ENCODE measurements around the gene LRRC36. TPM values are rescaled to one million over a fixed set of nuclear protein-coding genes. Genes with fewer than 3 reads are reported as not detected.

The LRRC36 gene
- total RNA-seq, 1 donor from 2014 or later = 24.1 TPM

- peaks cover 10% of the 10 kb centered on the region for H3K27me3 Mint-ChIP-seq (ENCODE audit: unreplicated experiment)
- H3K9me3 Mint-ChIP-seq (ENCODE audit: unreplicated experiment) = no peaks in the 10 kb centered on the region
- TF ChIP-seq, protein P1, sequence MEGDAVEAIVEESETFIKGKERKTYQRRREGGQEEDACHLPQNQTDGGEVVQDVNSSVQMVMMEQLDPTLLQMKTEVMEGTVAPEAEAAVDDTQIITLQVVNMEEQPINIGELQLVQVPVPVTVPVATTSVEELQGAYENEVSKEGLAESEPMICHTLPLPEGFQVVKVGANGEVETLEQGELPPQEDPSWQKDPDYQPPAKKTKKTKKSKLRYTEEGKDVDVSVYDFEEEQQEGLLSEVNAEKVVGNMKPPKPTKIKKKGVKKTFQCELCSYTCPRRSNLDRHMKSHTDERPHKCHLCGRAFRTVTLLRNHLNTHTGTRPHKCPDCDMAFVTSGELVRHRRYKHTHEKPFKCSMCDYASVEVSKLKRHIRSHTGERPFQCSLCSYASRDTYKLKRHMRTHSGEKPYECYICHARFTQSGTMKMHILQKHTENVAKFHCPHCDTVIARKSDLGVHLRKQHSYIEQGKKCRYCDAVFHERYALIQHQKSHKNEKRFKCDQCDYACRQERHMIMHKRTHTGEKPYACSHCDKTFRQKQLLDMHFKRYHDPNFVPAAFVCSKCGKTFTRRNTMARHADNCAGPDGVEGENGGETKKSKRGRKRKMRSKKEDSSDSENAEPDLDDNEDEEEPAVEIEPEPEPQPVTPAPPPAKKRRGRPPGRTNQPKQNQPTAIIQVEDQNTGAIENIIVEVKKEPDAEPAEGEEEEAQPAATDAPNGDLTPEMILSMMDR (IDR thresholded peaks at IDR 0.05; ENCODE audit: unreplicated experiment) = no peak
- no peak overlapping the region for H3K4me3 Mint-ChIP-seq (ENCODE audit: unreplicated experiment)
- no peak for DNase-seq (ENCODE audit: low spot score)
- H3K4me1 Mint-ChIP-seq (ENCODE audit: unreplicated experiment) = peaks cover 6% of the 10 kb centered on the region
- no peak overlapping the region for H3K27ac Mint-ChIP-seq (ENCODE audit: unreplicated experiment)
- H3K36me3 Mint-ChIP-seq (ENCODE audit: low read depth, unreplicated experiment) = peaks cover 16% of the 10 kb centered on the region
These were observed 38.7 kb upstream of the LRRC36 start for GRCh38 chr16:67287960-67288359.

- H3K4me1 Mint-ChIP-seq (ENCODE audit: unreplicated experiment) = peaks cover 4% of the 10 kb centered on the region
- H3K36me3 Mint-ChIP-seq (ENCODE audit: low read depth, unreplicated experiment) = no peaks in the 10 kb centered on the region
- DNase-seq (ENCODE audit: low spot score) = no peak
- peaks cover 2% of the 10 kb centered on the region for H3K27me3 Mint-ChIP-seq (ENCODE audit: unreplicated experiment)
- TF ChIP-seq, protein P1 (IDR thresholded peaks at IDR 0.05; ENCODE audit: unreplicated experiment) = no peak
- H3K27ac Mint-ChIP-seq (ENCODE audit: unreplicated experiment) = no peak overlapping the region
- no peak overlapping the region for H3K4me3 Mint-ChIP-seq (ENCODE audit: unreplicated experiment)
- no peaks in the 10 kb centered on the region for H3K9me3 Mint-ChIP-seq (ENCODE audit: unreplicated experiment)
These were observed 35.2 kb upstream of the LRRC36 start for GRCh38 chr16:67291461-67291860.

GRCh38 chr16:67294171-67294757 is 32.4 kb upstream of the LRRC36 start:
- H3K27me3 Mint-ChIP-seq (ENCODE audit: unreplicated experiment) = peaks cover 2% of the 10 kb centered on the region
- peaks cover 4% of the 10 kb centered on the region for H3K4me1 Mint-ChIP-seq (ENCODE audit: unreplicated experiment)
- H3K4me3 Mint-ChIP-seq (ENCODE audit: unreplicated experiment) = no peak overlapping the region
- no peak overlapping the region for H3K27ac Mint-ChIP-seq (ENCODE audit: unreplicated experiment)
- no peaks in the 10 kb centered on the region for H3K36me3 Mint-ChIP-seq (ENCODE audit: low read depth, unreplicated experiment)
- DNase-seq (ENCODE audit: low spot score) = no peak
- TF ChIP-seq, protein P1 (IDR thresholded peaks at IDR 0.05; ENCODE audit: unreplicated experiment) = no peak
- no peaks in the 10 kb centered on the region for H3K9me3 Mint-ChIP-seq (ENCODE audit: unreplicated experiment)

DNA sequence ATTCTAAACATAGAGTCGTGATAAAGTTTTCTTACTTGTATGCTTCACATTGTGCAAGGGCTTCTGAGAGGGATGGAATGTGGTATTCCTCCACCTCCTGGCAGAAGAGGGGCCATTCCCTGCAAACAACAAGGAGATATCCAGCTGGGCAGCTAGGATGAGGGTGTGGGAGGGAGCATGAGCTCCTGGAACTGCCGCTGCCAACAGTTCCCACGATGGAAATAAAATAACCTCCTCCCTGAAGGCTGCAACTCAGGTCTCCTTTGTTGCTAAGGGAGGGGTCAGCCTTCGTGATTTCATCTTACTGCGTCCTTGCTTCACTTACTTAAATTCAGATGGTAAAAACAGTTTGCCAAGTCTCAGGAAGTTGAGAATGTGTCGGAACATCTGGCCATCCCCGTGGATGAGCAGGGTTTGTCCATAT is 31.7 kb upstream of the LRRC36 start:
- no peak overlapping the region for H3K4me3 Mint-ChIP-seq (ENCODE audit: unreplicated experiment)
- H3K27ac Mint-ChIP-seq (ENCODE audit: unreplicated experiment) = no peak overlapping the region
- H3K27me3 Mint-ChIP-seq (ENCODE audit: unreplicated experiment) = peaks cover 2% of the 10 kb centered on the region
- TF ChIP-seq, protein P1 (IDR thresholded peaks at IDR 0.05; ENCODE audit: unreplicated experiment) = no peak
- DNase-seq (ENCODE audit: low spot score) = no peak
- H3K9me3 Mint-ChIP-seq (ENCODE audit: unreplicated experiment) = no peaks in the 10 kb centered on the region
- H3K36me3 Mint-ChIP-seq (ENCODE audit: low read depth, unreplicated experiment) = no peaks in the 10 kb centered on the region
- peaks cover 4% of the 10 kb centered on the region for H3K4me1 Mint-ChIP-seq (ENCODE audit: unreplicated experiment)

- Mint-ChIP-seq H3K4me1 (ENCODE audit: unreplicated experiment) (peaks cover 4% of the 10 kb centered on the region), H3K27me3 (ENCODE audit: unreplicated experiment) (peaks cover 2% of the 10 kb centered on the region), H3K27ac (ENCODE audit: unreplicated experiment) (no peak overlapping the region), H3K9me3 (ENCODE audit: unreplicated experiment) (no peaks in the 10 kb centered on the region), H3K4me3 (ENCODE audit: unreplicated experiment) (no peak overlapping the region), H3K36me3 (ENCODE audit: low read depth, unreplicated experiment) (no peaks in the 10 kb centered on the region)
- TF ChIP-seq, protein P1 (IDR thresholded peaks at IDR 0.05; ENCODE audit: unreplicated experiment) = no peak
- DNase-seq (ENCODE audit: low spot score) = no peak
These were observed 30.2 kb upstream of the LRRC36 start for GRCh38 chr16:67296420-67296819.
